Fibroblast of lung (primary cell): Measurements from ENCODE around the gene UBE3D.

Experiments
- EZH2 ChIP-seq: IDR thresholded peaks from 2 replicates; pipeline ENCODE4 v1.5.1; 2012; ENCODE audit warnings: low read length, control low read depth, mild to moderate bottlenecking; ENCODE audit errors: missing control alignments
- TF ChIP-seq, protein P1 (sequence below), 2 donors: IDR thresholded peaks in 1 of 2; conservative IDR thresholded peaks in 1 of 2; 1 replicate in 1 of 2; 2 replicates in 1 of 2; pipeline ENCODE4 v1.5.1; 2011 to 2012; ENCODE audit warnings: low read length in 2 of 2, control low read depth in 1 of 2, inconsistent platforms in 1 of 2, low read depth in 1 of 2, mild to moderate bottlenecking in 1 of 2

DNA sequence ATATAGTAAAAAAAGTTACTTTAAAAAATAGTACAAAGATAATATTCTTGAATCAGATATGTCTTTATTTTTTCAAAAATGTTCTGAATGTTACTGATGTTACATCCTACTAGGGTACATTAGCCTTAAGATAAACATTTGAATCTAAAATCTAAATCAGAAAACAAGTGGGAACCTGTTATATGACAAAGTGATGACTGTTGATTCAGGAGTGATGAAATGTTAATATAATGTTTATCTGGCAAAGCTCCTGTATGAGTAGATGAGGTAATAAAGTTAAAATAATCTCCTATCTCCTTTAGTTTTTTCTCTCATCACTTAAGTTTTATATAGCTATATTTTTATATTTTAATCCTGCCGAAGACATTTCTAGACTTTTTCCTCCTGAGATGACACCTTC, 6.1 kb upstream of the UBE3D start:
- TF ChIP-seq, protein P1, sequence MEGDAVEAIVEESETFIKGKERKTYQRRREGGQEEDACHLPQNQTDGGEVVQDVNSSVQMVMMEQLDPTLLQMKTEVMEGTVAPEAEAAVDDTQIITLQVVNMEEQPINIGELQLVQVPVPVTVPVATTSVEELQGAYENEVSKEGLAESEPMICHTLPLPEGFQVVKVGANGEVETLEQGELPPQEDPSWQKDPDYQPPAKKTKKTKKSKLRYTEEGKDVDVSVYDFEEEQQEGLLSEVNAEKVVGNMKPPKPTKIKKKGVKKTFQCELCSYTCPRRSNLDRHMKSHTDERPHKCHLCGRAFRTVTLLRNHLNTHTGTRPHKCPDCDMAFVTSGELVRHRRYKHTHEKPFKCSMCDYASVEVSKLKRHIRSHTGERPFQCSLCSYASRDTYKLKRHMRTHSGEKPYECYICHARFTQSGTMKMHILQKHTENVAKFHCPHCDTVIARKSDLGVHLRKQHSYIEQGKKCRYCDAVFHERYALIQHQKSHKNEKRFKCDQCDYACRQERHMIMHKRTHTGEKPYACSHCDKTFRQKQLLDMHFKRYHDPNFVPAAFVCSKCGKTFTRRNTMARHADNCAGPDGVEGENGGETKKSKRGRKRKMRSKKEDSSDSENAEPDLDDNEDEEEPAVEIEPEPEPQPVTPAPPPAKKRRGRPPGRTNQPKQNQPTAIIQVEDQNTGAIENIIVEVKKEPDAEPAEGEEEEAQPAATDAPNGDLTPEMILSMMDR (conservative IDR thresholded peaks at IDR 0.05 in 1 of 2, IDR thresholded peaks at IDR 0.05 in 1 of 2; ENCODE audit: low read depth in 1 of 2, low read length in 2 of 2) = no peak
- no peak for TF ChIP-seq EZH2
